SJSA1 (cell line): ENCODE data around the gene GAL. TPM values are rescaled to one million over a fixed set of nuclear protein-coding genes. Genes with fewer than 3 reads are reported as not detected.

Source experiments
- DNase-seq, 2 experiments: peaks; one replicate each; pipeline ENCODE4 v3.0.0-alpha.2; 2015 to 2020; ENCODE audit warnings: low spot score in 2 of 2, low read depth in 1 of 2
- H3K27ac ChIP-seq: fragments of 250-450 bp; sonication (Bioruptor Pico); 2 replicates; pipeline ENCODE4 v1.5.1; 2020; ENCODE audit warnings: mild to moderate bottlenecking, moderate library complexity
- H3K27me3 ChIP-seq: fragments of 250-450 bp; sonication (Bioruptor Pico); replicated peaks from 2 replicates; pipeline ENCODE4 v1.5.1; 2020; ENCODE audit warnings: mild to moderate bottlenecking, moderate library complexity
- H3K36me3 ChIP-seq: fragments of 250-450 bp; sonication (Bioruptor Pico); 2 replicates; pipeline ENCODE4 v1.5.1; 2020; ENCODE audit warnings: mild to moderate bottlenecking
- H3K4me1 ChIP-seq: fragments of 250-450 bp; sonication (Bioruptor Pico); replicated peaks from 2 replicates; pipeline ENCODE4 v1.6.1; 2021; ENCODE audit warnings: mild to moderate bottlenecking
- H3K4me3 ChIP-seq: fragments of 250-450 bp; sonication (Bioruptor Pico); 2 replicates; pipeline ENCODE4 v1.5.1; 2020; ENCODE audit warnings: mild to moderate bottlenecking
- H3K9me3 ChIP-seq: fragments of 250-450 bp; sonication (Bioruptor Pico); replicated peaks from 2 replicates; pipeline ENCODE4 v1.5.1; 2020; ENCODE audit warnings: mild to moderate bottlenecking
- total RNA-seq: library from RNA; depleted of rRNA; stranded (reverse); fragments of >200 nt; shearing (Covaris generic); gene quantifications from 2 replicates; pipeline ENCODE4 v1.2.3, GENCODE V29; 2014; rRNA removed

GAL gene
- total RNA-seq, 1 experiment from 2014 or later = not detected

GRCh38 chr11:68721075-68721474, 36.7 kb downstream of the GAL start:
- Histone ChIP-seq H3K27me3 (peaks cover 14% of the 10 kb centered on the region), H3K4me1 (no peaks in the 10 kb centered on the region), H3K27ac (no peak overlapping the region), H3K9me3 (peaks cover 13% of the 10 kb centered on the region), H3K4me3 (no peak overlapping the region), H3K36me3 (no peaks in the 10 kb centered on the region)
- no peak for DNase-seq

- no peak for DNase-seq
- Histone ChIP-seq H3K27ac (no peak overlapping the region), H3K4me1 (no peaks in the 10 kb centered on the region), H3K4me3 (no peak overlapping the region), H3K27me3 (peaks cover 14% of the 10 kb centered on the region), H3K36me3 (no peaks in the 10 kb centered on the region), H3K9me3 (peaks cover 13% of the 10 kb centered on the region)
Observed at GRCh38 chr11:68722143-68722542, 37.8 kb downstream of the GAL start.

DNA sequence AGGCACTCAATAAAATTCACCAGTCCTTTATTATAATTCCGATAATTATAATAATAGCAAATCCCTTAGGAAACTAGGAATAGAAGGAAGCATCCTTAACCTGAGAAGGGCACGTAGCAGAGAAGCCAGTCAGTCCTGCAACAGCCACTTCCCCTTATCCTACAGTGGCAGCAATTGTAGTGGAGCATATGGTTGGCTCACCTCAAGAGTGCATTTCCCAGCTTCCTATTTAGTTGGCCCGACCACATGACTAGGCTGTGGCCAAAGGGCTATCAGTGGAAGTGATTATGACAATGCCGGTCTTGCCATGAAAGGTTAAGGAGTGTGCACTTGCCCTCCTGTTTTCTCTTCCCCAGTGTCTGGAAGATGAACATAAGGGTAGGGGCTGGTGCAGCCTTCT, 39.9 kb downstream of the GAL start:
- no peak overlapping the region for H3K27ac ChIP-seq
- DNase-seq = peak in 1 of 2 experiments; percentile 31

GRCh38 chr11:68727783-68728182, 43.4 kb downstream of the GAL start:
- no peaks in the 10 kb centered on the region for H3K9me3 ChIP-seq
- H3K36me3 ChIP-seq = no peaks in the 10 kb centered on the region
- H3K27me3 ChIP-seq = peaks cover 26% of the 10 kb centered on the region
- no peaks in the 10 kb centered on the region for H3K4me1 ChIP-seq
- DNase-seq = no peak
- no peak overlapping the region for H3K4me3 ChIP-seq
- H3K27ac ChIP-seq = no peak overlapping the region

More for the DNA sequence above, 39.9 kb downstream of the GAL start:
- Histone ChIP-seq H3K9me3 (peaks cover 10% of the 10 kb centered on the region), H3K4me1 (no peaks in the 10 kb centered on the region), H3K27me3 (peaks cover 32% of the 10 kb centered on the region), H3K4me3 (no peak overlapping the region), H3K36me3 (no peaks in the 10 kb centered on the region)

DNA sequence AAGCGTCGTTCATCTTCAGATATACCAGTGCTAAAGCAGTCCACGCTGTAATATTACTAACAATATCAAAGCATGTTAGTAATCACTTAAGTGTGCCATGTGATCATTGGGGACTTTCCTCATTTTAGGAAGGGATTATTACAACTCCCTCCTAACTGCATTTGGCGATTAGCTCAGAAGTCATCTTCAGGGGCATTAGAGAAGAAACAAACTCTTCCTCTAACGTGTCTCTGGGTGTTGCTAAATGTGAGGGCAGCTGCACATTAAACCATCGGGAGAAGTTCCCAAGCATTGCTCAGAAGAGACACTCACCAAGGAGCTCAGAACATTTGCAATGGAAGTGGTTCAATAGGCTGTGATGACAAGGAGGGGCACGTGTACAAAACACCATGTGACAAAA, 49.8 kb downstream of the GAL start:
- no peak overlapping the region for H3K27ac ChIP-seq

GRCh38 chr11:68735125-68735524, 50.8 kb downstream of the GAL start:
- Histone ChIP-seq H3K4me3 (no peak overlapping the region), H3K9me3 (no peaks in the 10 kb centered on the region), H3K27me3 (no peaks in the 10 kb centered on the region)

More for the DNA sequence above, 49.8 kb downstream of the GAL start:
- Histone ChIP-seq H3K4me3 (no peak overlapping the region), H3K36me3 (no peaks in the 10 kb centered on the region), H3K27me3 (no peaks in the 10 kb centered on the region), H3K4me1 (no peaks in the 10 kb centered on the region), H3K9me3 (no peaks in the 10 kb centered on the region)
- no peak for DNase-seq

DNA sequence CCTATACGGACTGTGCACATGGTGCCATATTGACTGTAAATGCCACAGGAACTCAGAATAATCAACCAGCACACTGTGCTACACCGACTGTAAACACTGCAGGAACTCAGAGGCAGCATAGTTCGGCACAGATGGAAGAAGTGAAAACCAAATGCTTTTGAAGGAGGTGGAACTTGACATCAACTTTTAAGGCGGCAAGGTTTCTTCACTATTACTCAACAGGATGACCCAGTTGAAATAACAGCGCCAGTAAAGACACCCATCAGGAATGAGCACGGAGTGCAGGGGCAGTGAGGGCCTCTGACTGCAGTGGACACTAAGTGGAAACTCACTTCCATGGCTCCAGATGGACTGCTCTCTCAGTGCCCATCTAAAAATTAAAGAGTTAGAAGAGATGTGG, 51.3 kb downstream of the GAL start:
- H3K27me3 ChIP-seq = no peaks in the 10 kb centered on the region
- H3K36me3 ChIP-seq = no peaks in the 10 kb centered on the region
- no peak overlapping the region for H3K4me3 ChIP-seq
- H3K9me3 ChIP-seq = no peaks in the 10 kb centered on the region
- no peaks in the 10 kb centered on the region for H3K4me1 ChIP-seq
- no peak for DNase-seq
- no peak overlapping the region for H3K27ac ChIP-seq

More at GRCh38 chr11:68735125-68735524, 50.8 kb downstream of the GAL start:
- H3K36me3 ChIP-seq = no peaks in the 10 kb centered on the region
- H3K4me1 ChIP-seq = no peaks in the 10 kb centered on the region
- DNase-seq = peak in 1 of 2 experiments; percentile 38
- no peak overlapping the region for H3K27ac ChIP-seq

Other genes with a start within 250 kb of the GAL start
- gene PPP6R3, start 223.8 kb upstream of the GAL start, total RNA-seq = 211 and 279 TPM in 2 replicates
- gene TESMIN, start 67.0 kb downstream of the GAL start, total RNA-seq = 5.0 and 6.7 TPM in 2 replicates
- 39.2 and 61.1 TPM in 2 replicates for gene CPT1A, start 157.4 kb downstream of the GAL start, total RNA-seq
- gene MRPL21, start 219.3 kb downstream of the GAL start, total RNA-seq = 139 and 170 TPM in 2 replicates
- 16.4 and 30.2 TPM in 2 replicates for gene IGHMBP2, start 219.3 kb downstream of the GAL start, total RNA-seq